Activated CD4-positive, alpha-beta memory T cell treated with anti-CD3 and anti-CD28 coated beads for 36 hours (primary cell): ENCODE data around the gene STK39. TPM values are rescaled to one million over a fixed set of nuclear protein-coding genes. Genes with fewer than 3 reads are reported as not detected.

ENCODE experiments used
- CTCF ChIA-PET: fragments of 350-600 bp; sonication (Branson Sonifier 250); formaldehyde crosslinking; loops from one replicate; lab custom pipeline; 2021; ENCODE audit warnings: antibody characterized with exemption, inconsistent platforms; lab: Charles Lee
- POLR2A ChIA-PET: fragments of 350-600 bp; sonication (Branson Sonifier 250); formaldehyde crosslinking; loops from one replicate; lab custom pipeline; 2021; ENCODE audit warnings: antibody characterized with exemption; lab: Charles Lee
- DNase-seq: peaks from one replicate; pipeline ENCODE4 v3.0.0-alpha.2; 2020
- H3K27ac Mint-ChIP-seq: one replicate; pipeline ENCODE4 v1.8.0; 2021; ENCODE audit warnings: mixed read lengths
- H3K27me3 Mint-ChIP-seq: one replicate; pipeline ENCODE4 v1.8.0; 2021; ENCODE audit warnings: mixed read lengths
- H3K36me3 Mint-ChIP-seq: one replicate; pipeline ENCODE4 v1.8.0; 2021; ENCODE audit warnings: mixed read lengths
- H3K4me1 Mint-ChIP-seq: one replicate; pipeline ENCODE4 v1.8.0; 2021; ENCODE audit warnings: low read depth, mixed read lengths
- H3K4me3 Mint-ChIP-seq: one replicate; pipeline ENCODE4 v1.8.0; 2021; ENCODE audit warnings: mild to moderate bottlenecking, mixed read lengths
- H3K9me3 Mint-ChIP-seq: one replicate; pipeline ENCODE4 v1.8.0; 2021; ENCODE audit warnings: mixed read lengths
- intact Hi-C: fragments of 100-400 bp; cut with micrococcal nuclease; formaldehyde crosslinking; loops from one replicate; pipeline ENCODE4 v1.15.1; 2023
- total RNA-seq, 2 experiments: library from RNA; stranded (reverse); gene quantifications; one replicate each; pipeline ENCODE4 v1.2.3, GENCODE V29; 2021

Gene STK39
- total RNA-seq, 2 experiments from 2014 or later, result 53.8 to 55.4 TPM

GRCh38 chr2:168165985-168166901, 81.2 kb downstream of the STK39 start:
- POLR2A ChIA-PET, result no interaction called here
- no peaks in the 10 kb centered on the region for H3K27me3 Mint-ChIP-seq
- peaks cover 24% of the 10 kb centered on the region for H3K36me3 Mint-ChIP-seq
- no peaks in the 10 kb centered on the region for H3K9me3 Mint-ChIP-seq
- peak overlapping the region; percentile 26 for H3K27ac Mint-ChIP-seq
- DNase-seq, result no peak
- H3K4me3 Mint-ChIP-seq, result no peak overlapping the region
- CTCF ChIA-PET, result no interaction called here
- intact Hi-C loops, result no loop called here
- peaks cover 39% of the 10 kb centered on the region for H3K4me1 Mint-ChIP-seq

GRCh38 chr2:168165397-168165796, 82.0 kb downstream of the STK39 start:
- Mint-ChIP-seq H3K9me3 (no peaks in the 10 kb centered on the region), H3K4me3 (no peak overlapping the region), H3K4me1 (peaks cover 37% of the 10 kb centered on the region), H3K36me3 (peaks cover 24% of the 10 kb centered on the region), H3K27ac (no peak overlapping the region), H3K27me3 (no peaks in the 10 kb centered on the region)
- no peak for DNase-seq
- ChIA-PET POLR2A (no interaction called here), CTCF (no interaction called here)
- intact Hi-C loops, result no loop called here

GRCh38 chr2:168160897-168161296, 86.5 kb downstream of the STK39 start:
- no peak overlapping the region for H3K27ac Mint-ChIP-seq

GRCh38 chr2:168159754-168160585, 87.4 kb downstream of the STK39 start:
- Mint-ChIP-seq H3K27ac (no peak overlapping the region), H3K4me1 (peaks cover 23% of the 10 kb centered on the region), H3K9me3 (no peaks in the 10 kb centered on the region), H3K4me3 (no peak overlapping the region), H3K27me3 (no peaks in the 10 kb centered on the region), H3K36me3 (peaks cover 39% of the 10 kb centered on the region)
- intact Hi-C loops, result loop anchor here (2.0 kb wide), 1 partner anchor 177 kb away; no protein-coding TSS in a partner anchor
- DNase-seq, result no peak
- CTCF ChIA-PET, result interaction anchor here (1.0 to 1.4 kb wide), 2 partner anchors 41 to 187 kb away, joined by 3 to 4 read pairs; no protein-coding TSS in a partner anchor
- POLR2A ChIA-PET, result interaction anchor here (1.1 kb wide), 1 partner anchor 87 kb away, joined by 3 read pairs; the partner anchor contains the start of gene STK39

More at GRCh38 chr2:168160897-168161296, 86.5 kb downstream of the STK39 start:
- intact Hi-C loops, result loop anchor here (2.0 kb wide), 1 partner anchor 176 kb away; no protein-coding TSS in a partner anchor
- Mint-ChIP-seq H3K4me3 (no peak overlapping the region), H3K9me3 (no peaks in the 10 kb centered on the region), H3K27me3 (no peaks in the 10 kb centered on the region), H3K4me1 (peaks cover 33% of the 10 kb centered on the region), H3K36me3 (peaks cover 35% of the 10 kb centered on the region)
- DNase-seq, result no peak
- ChIA-PET CTCF (interaction anchor here (0.6 to 1.4 kb wide), 10 partner anchors 25 to 186 kb away, joined by 3 to 9 read pairs (median 3); no protein-coding TSS in a partner anchor), POLR2A (interaction anchor here (1.1 kb wide), 1 partner anchor 86 kb away, joined by 3 read pairs; the partner anchor contains the start of gene STK39)

- CTCF ChIA-PET, result interaction anchor here (1.2 kb wide), 1 partner anchor 20 kb away, joined by 3 read pairs; no protein-coding TSS in a partner anchor
- POLR2A ChIA-PET, result no interaction called here
- Mint-ChIP-seq H3K27ac (no peak overlapping the region), H3K4me1 (peaks cover 22% of the 10 kb centered on the region), H3K4me3 (no peak overlapping the region), H3K27me3 (no peaks in the 10 kb centered on the region), H3K36me3 (peaks cover 36% of the 10 kb centered on the region), H3K9me3 (no peaks in the 10 kb centered on the region)
- DNase-seq, result no peak
- intact Hi-C loops, result no loop called here
These were observed 88.8 kb downstream of the STK39 start for GRCh38 chr2:168158586-168158985.

- no peak overlapping the region for H3K4me3 Mint-ChIP-seq
These were observed 89.5 kb downstream of the STK39 start for GRCh38 chr2:168157926-168158325.

GRCh38 chr2:168157070-168157469, 90.3 kb downstream of the STK39 start:
- Mint-ChIP-seq H3K27ac (no peak overlapping the region), H3K4me1 (peaks cover 26% of the 10 kb centered on the region), H3K36me3 (peaks cover 39% of the 10 kb centered on the region), H3K9me3 (no peaks in the 10 kb centered on the region), H3K27me3 (no peaks in the 10 kb centered on the region), H3K4me3 (no peak overlapping the region)
- ChIA-PET CTCF (interaction anchor here (0.6 to 1.4 kb wide), 2 partner anchors 38 to 122 kb away, joined by 3 read pairs; no protein-coding TSS in a partner anchor), POLR2A (no interaction called here)
- intact Hi-C loops, result no loop called here
- no peak for DNase-seq

More at GRCh38 chr2:168157926-168158325, 89.5 kb downstream of the STK39 start:
- ChIA-PET CTCF (interaction anchor here (1.2 kb wide), 1 partner anchor 20 kb away, joined by 3 read pairs; no protein-coding TSS in a partner anchor), POLR2A (no interaction called here)
- Mint-ChIP-seq H3K9me3 (no peaks in the 10 kb centered on the region), H3K4me1 (peaks cover 21% of the 10 kb centered on the region), H3K36me3 (peaks cover 33% of the 10 kb centered on the region), H3K27ac (no peak overlapping the region), H3K27me3 (no peaks in the 10 kb centered on the region)
- intact Hi-C loops, result no loop called here
- no peak for DNase-seq

GRCh38 chr2:168156661-168157060, 90.7 kb downstream of the STK39 start:
- peak; percentile 41 for DNase-seq
- POLR2A ChIA-PET, result no interaction called here
- H3K36me3 Mint-ChIP-seq, result peaks cover 41% of the 10 kb centered on the region
- H3K27ac Mint-ChIP-seq, result no peak overlapping the region
- no peak overlapping the region for H3K4me3 Mint-ChIP-seq
- H3K27me3 Mint-ChIP-seq, result no peaks in the 10 kb centered on the region
- H3K9me3 Mint-ChIP-seq, result no peaks in the 10 kb centered on the region
- intact Hi-C loops, result no loop called here
- CTCF ChIA-PET, result interaction anchor here (0.6 to 1.4 kb wide), 3 partner anchors 38 to 180 kb away, joined by 3 to 4 read pairs (median 3); no protein-coding TSS in a partner anchor
- peaks cover 26% of the 10 kb centered on the region for H3K4me1 Mint-ChIP-seq

- intact Hi-C loops, result no loop called here
- H3K36me3 Mint-ChIP-seq, result peaks cover 44% of the 10 kb centered on the region
- CTCF ChIA-PET, result interaction anchor here (1.3 kb wide), 1 partner anchor 180 kb away, joined by 4 read pairs; no protein-coding TSS in a partner anchor
- peaks cover 26% of the 10 kb centered on the region for H3K4me1 Mint-ChIP-seq
- no peaks in the 10 kb centered on the region for H3K27me3 Mint-ChIP-seq
- no peak overlapping the region for H3K4me3 Mint-ChIP-seq
- POLR2A ChIA-PET, result no interaction called here
- H3K9me3 Mint-ChIP-seq, result no peaks in the 10 kb centered on the region
- DNase-seq, result no peak
- no peak overlapping the region for H3K27ac Mint-ChIP-seq
These were observed 91.7 kb downstream of the STK39 start for GRCh38 chr2:168155680-168156079.

- ChIA-PET POLR2A (no interaction called here), CTCF (no interaction called here)
- Mint-ChIP-seq H3K36me3 (peaks cover 44% of the 10 kb centered on the region), H3K27ac (no peak overlapping the region), H3K4me1 (peaks cover 26% of the 10 kb centered on the region), H3K9me3 (no peaks in the 10 kb centered on the region), H3K27me3 (no peaks in the 10 kb centered on the region), H3K4me3 (no peak overlapping the region)
- intact Hi-C loops, result no loop called here
- DNase-seq, result no peak
These were observed 92.3 kb downstream of the STK39 start for GRCh38 chr2:168155046-168155445.

- intact Hi-C loops, result no loop called here
- H3K4me1 Mint-ChIP-seq, result peaks cover 23% of the 10 kb centered on the region
- ChIA-PET POLR2A (interaction anchor here (0.5 kb wide), 1 partner anchor 17 kb away, joined by 3 read pairs; no protein-coding TSS in a partner anchor), CTCF (no interaction called here)
- no peak overlapping the region for H3K4me3 Mint-ChIP-seq
- no peak overlapping the region for H3K27ac Mint-ChIP-seq
- no peaks in the 10 kb centered on the region for H3K27me3 Mint-ChIP-seq
- DNase-seq, result no peak
- peaks cover 41% of the 10 kb centered on the region for H3K36me3 Mint-ChIP-seq
- no peaks in the 10 kb centered on the region for H3K9me3 Mint-ChIP-seq
These were observed 94.4 kb downstream of the STK39 start for GRCh38 chr2:168152902-168153530.
